OCI-LY1 (cell line): ENCODE data around the gene MCF2L2.

ENCODE experiments used
- EZH2 ChIP-seq: fragments of 200-600 bp; sonication (generic), shearing (Covaris generic); IDR thresholded peaks from 2 replicates; pipeline ENCODE4 v1.8.0; 2017; ENCODE audit warnings: borderline replicate concordance, mixed run types, mild to moderate bottlenecking, antibody characterized with exemption, low read length, moderate library complexity, mixed read lengths
- TF ChIP-seq, protein P1 (sequence below): fragments of 200-600 bp; sonication (generic), shearing (Covaris generic); IDR thresholded peaks from 2 replicates; pipeline ENCODE4 v1.5.1; 2017; ENCODE audit warnings: mild to moderate bottlenecking, antibody characterized with exemption, low read length, moderate library complexity, mixed read lengths

DNA sequence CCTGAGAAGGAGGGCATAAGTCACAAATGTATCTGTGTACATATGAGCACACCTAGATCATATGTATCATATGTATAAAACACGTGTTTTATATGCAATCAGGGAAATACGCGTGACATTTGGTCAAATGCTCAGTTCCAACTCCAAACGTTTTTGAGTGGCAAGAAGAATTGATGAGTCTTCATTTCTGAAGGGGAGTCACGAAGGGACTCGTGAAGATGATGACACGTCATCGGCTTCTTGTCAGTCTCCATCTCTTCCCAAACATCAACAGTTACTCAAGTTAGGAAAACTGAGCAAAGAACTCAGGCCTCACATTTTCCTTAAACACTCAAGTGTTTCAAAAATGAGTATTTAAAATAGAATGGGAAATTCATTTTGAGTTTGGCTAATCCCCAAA, 95.9 kb downstream of the MCF2L2 start:
- TF ChIP-seq, protein P1, sequence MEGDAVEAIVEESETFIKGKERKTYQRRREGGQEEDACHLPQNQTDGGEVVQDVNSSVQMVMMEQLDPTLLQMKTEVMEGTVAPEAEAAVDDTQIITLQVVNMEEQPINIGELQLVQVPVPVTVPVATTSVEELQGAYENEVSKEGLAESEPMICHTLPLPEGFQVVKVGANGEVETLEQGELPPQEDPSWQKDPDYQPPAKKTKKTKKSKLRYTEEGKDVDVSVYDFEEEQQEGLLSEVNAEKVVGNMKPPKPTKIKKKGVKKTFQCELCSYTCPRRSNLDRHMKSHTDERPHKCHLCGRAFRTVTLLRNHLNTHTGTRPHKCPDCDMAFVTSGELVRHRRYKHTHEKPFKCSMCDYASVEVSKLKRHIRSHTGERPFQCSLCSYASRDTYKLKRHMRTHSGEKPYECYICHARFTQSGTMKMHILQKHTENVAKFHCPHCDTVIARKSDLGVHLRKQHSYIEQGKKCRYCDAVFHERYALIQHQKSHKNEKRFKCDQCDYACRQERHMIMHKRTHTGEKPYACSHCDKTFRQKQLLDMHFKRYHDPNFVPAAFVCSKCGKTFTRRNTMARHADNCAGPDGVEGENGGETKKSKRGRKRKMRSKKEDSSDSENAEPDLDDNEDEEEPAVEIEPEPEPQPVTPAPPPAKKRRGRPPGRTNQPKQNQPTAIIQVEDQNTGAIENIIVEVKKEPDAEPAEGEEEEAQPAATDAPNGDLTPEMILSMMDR: no peak
- TF ChIP-seq EZH2: no peak
